K562 (cell line): ENCODE measurements around the gene RABGAP1L. TPM values are rescaled to one million over a fixed set of nuclear protein-coding genes. Genes with fewer than 3 reads are reported as not detected.

Experiments used
- CHCHD3 ChIP-seq: fragments of 250-450 bp; sonication (Bioruptor Pico); IDR thresholded peaks from 2 replicates; pipeline ENCODE4 v2.1.2; 2022; ENCODE audit warnings: mild to moderate bottlenecking
- CREBBP ChIP-seq: IDR thresholded peaks from one replicate; pipeline ENCODE4 v1.6.1; 2012; ENCODE audit warnings: low read depth, mild to moderate bottlenecking, control low read depth, inconsistent platforms, low read length
- ILF3 ChIP-seq: fragments of 450-650 bp; IDR thresholded peaks from 2 replicates; pipeline ENCODE4 v1.6.1; 2018; ENCODE audit warnings: antibody characterized with exemption, mild to moderate bottlenecking, moderate library complexity, borderline replicate concordance
- JUN ChIP-seq, 2 experiments: sonication (generic) in 1 of 2; formaldehyde crosslinking in 1 of 2; IDR thresholded peaks; 2 replicates each; pipeline versions ENCODE4 v1.6.1 to v1.8.0; 2012 to 2022; ENCODE audit warnings: borderline replicate concordance in 2 of 2, mild to moderate bottlenecking in 2 of 2, improper control_type of control experiment in 1 of 2, low read depth in 1 of 2, low read length in 1 of 2, missing genetic modification reagents in 1 of 2
- MCM3 ChIP-seq: fragments of 450-650 bp; IDR thresholded peaks from 2 replicates; pipeline ENCODE4 v1.6.1; 2016
- NFXL1 ChIP-seq: fragments of 450-650 bp; formaldehyde crosslinking; IDR thresholded peaks from 2 replicates; pipeline ENCODE4 v1.4.0; 2021; ENCODE audit warnings: mild to moderate bottlenecking
- NR3C1 ChIP-seq: sonication (generic); formaldehyde crosslinking; IDR thresholded peaks from 2 replicates; pipeline ENCODE4 v1.8.1; 2022; ENCODE audit warnings: missing genetic modification reagents
- PHF21A ChIP-seq: fragments of 450-650 bp; IDR thresholded peaks from 2 replicates; pipeline ENCODE4 v1.6.1; 2017; ENCODE audit warnings: low read depth, borderline replicate concordance
- POLR3G ChIP-seq: IDR thresholded peaks from 2 replicates; pipeline ENCODE4 v1.6.1; 2011; ENCODE audit not compliant: insufficient read length, insufficient replicate concordance; ENCODE audit errors: extremely low read depth
- SIX5 ChIP-seq, 2 experiments: IDR thresholded peaks; 2 replicates each; pipeline ENCODE4 v1.6.1; 2011; ENCODE audit warnings: low read length in 2 of 2, borderline replicate concordance in 1 of 2, low read depth in 1 of 2, mild to moderate bottlenecking in 1 of 2, moderate library complexity in 1 of 2; ENCODE audit not compliant: insufficient read depth in 1 of 2
- SRSF3 ChIP-seq: fragments of 200-400 bp; formaldehyde crosslinking; IDR thresholded peaks from 2 replicates; pipeline ENCODE4 v1.6.1; 2016; ENCODE audit warnings: mild to moderate bottlenecking, low read length, moderate library complexity; ENCODE audit not compliant: insufficient read depth
- U2AF1 ChIP-seq: fragments of 200-400 bp; formaldehyde crosslinking; optimal IDR thresholded peaks from 2 replicates; pipeline ENCODE3; 2017; ENCODE audit warnings: mild to moderate bottlenecking, low read depth, low read length, moderate library complexity
- ZEB2 ChIP-seq: fragments of 450-650 bp; IDR thresholded peaks from 2 replicates; pipeline ENCODE4 v1.6.1; 2016
- ZKSCAN1 ChIP-seq: fragments of 150-350 bp; IDR thresholded peaks from 2 replicates; pipeline ENCODE4 v1.6.1; 2016; ENCODE audit warnings: low read depth, low read length
- ZNF717 ChIP-seq: fragments of 250-450 bp; sonication (Bioruptor Pico); IDR thresholded peaks from 2 replicates; pipeline ENCODE4 v1.5.0; 2021
- polyA plus RNA-seq, 8 experiments: library from polyadenylated mRNA; depleted of rRNA in 4 of 8; stranded (reverse) in 5 of 8; unstranded in 3 of 8; fragments of >200 nt; fragmentation: Nextera tagmentation in 2 of 8; fragmentation: Illumina TruSeq in 1 of 8; extraction: Ambion mirVana in 2 of 8; extraction: Trizol in 1 of 8; gene quantifications; 2 replicates each; pipeline versions ENCODE4 v1.2.1 to v1.2.3, GENCODE V29; 2011 to 2014; ENCODE audit warnings: inconsistent platforms in 1 of 8, missing spikeins in 1 of 8
- total RNA-seq, 7 experiments: library from RNA; depleted of rRNA in 6 of 7; stranded (reverse); fragments of >200 nt in 6 of 7; fragmentation: Illumina TruSeq in 2 of 7; extraction: Trizol in 2 of 7; gene quantifications; 2 replicates each; pipeline versions ENCODE4 v1.2.1 to v1.2.3, GENCODE V29; 2011 to 2021; ENCODE audit warnings: low replicate concordance in 1 of 7
- TF ChIP-seq, protein P1 (sequence below), 2 experiments: fragments of 450-650 bp; IDR thresholded peaks; 2 replicates each; pipeline ENCODE4 v1.6.1; 2016
- TF ChIP-seq, protein P2 (sequence below): sonication (generic); formaldehyde crosslinking; IDR thresholded peaks from 2 replicates; pipeline ENCODE4 v1.8.1; 2023; ENCODE audit warnings: mild to moderate bottlenecking, missing genetic modification reagents
- TF ChIP-seq, protein P3 (sequence below): fragments of 250-450 bp; sonication (Bioruptor Pico); IDR thresholded peaks from 2 replicates; pipeline ENCODE4 v1.8.0; 2022; ENCODE audit warnings: inconsistent platforms, mild to moderate bottlenecking, moderate library complexity, borderline replicate concordance
- TF ChIP-seq, protein P4 (sequence below): fragments of 450-650 bp; formaldehyde crosslinking; IDR thresholded peaks from 2 replicates; pipeline ENCODE4 v1.4.0; 2022; ENCODE audit warnings: missing genetic modification characterization

Gene RABGAP1L
- total and polyA plus RNA-seq, 9 of the 15 experiments (the other 6 are each of a cell fraction or from before 2014, with no cell fraction given), result 16.5 to 44.9 (median 26.7) TPM

DNA sequence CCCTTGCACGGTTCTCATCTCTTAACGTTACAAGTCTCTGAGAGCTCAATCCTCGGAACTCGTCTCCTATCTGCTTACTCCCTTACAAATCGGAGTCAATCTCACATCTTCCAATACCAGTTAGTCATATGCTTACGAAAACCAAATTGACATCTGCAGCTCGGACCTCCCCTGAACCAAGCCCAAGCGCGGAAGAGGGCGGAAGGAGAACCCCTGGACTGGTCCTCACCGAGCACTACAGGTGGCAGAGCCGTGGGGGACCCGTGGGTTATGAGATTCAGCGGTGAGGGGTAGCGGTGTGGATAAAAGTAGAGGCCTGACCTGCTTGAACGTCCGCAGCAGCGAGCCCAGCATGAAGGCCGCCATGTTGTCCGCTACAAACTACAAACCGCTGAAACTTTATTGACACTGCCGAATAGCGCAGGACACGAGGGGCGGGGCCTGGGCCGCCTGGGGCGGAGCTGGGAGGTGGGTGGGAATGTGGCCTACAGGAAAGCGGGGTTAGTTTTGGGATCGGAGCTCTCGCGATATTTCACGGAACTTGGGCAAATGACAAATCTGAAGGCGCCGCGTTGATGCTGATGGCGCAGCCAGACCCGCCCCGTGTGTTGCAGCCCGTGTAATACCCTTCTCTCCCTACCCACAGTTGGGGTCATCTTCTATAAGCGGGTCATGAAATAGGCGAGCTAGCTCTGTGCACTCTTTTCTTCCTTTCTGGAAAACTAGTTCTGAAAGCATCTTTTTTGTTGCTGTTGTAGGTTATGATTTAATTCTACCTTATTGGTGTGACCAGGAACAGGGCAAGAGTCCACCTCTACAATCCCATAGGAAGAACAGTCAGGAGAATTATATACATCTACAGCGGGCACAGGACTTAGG, 864.0 kb downstream of the RABGAP1L start, which contains the start of gene MRPS14 (continued):
- TF ChIP-seq, protein P1, sequence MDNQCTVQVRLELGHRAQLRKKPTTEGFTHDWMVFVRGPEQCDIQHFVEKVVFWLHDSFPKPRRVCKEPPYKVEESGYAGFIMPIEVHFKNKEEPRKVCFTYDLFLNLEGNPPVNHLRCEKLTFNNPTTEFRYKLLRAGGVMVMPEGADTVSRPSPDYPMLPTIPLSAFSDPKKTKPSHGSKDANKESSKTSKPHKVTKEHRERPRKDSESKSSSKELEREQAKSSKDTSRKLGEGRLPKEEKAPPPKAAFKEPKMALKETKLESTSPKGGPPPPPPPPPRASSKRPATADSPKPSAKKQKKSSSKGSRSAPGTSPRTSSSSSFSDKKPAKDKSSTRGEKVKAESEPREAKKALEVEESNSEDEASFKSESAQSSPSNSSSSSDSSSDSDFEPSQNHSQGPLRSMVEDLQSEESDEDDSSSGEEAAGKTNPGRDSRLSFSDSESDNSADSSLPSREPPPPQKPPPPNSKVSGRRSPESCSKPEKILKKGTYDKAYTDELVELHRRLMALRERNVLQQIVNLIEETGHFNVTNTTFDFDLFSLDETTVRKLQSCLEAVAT (IDR thresholded peaks at IDR 0.05), result peak; percentile 57 to 72; a peak in 3 of 4 replicates
- TF ChIP-seq ZEB2, result no peak
- TF ChIP-seq JUN (IDR thresholded peaks at IDR 0.05; ENCODE audit: borderline replicate concordance, low read depth, low read length), result peak; percentile 48
- no peak for TF ChIP-seq JUN (CRISPR knock-in tag; IDR thresholded peaks at IDR 0.05; ENCODE audit: borderline replicate concordance)
- no peak for TF ChIP-seq U2AF1
- TF ChIP-seq NFXL1 (CRISPR knock-in tag), result no peak
- TF ChIP-seq, protein P2, sequence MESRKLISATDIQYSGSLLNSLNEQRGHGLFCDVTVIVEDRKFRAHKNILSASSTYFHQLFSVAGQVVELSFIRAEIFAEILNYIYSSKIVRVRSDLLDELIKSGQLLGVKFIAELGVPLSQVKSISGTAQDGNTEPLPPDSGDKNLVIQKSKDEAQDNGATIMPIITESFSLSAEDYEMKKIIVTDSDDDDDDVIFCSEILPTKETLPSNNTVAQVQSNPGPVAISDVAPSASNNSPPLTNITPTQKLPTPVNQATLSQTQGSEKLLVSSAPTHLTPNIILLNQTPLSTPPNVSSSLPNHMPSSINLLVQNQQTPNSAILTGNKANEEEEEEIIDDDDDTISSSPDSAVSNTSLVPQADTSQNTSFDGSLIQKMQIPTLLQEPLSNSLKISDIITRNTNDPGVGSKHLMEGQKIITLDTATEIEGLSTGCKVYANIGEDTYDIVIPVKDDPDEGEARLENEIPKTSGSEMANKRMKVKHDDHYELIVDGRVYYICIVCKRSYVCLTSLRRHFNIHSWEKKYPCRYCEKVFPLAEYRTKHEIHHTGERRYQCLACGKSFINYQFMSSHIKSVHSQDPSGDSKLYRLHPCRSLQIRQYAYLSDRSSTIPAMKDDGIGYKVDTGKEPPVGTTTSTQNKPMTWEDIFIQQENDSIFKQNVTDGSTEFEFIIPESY (CRISPR knock-in tag), result peak; percentile 60; the same call in 1 of the 2 replicates
- peak in 1 of 2 experiments; percentile 54; a peak in 1 of 4 replicates for TF ChIP-seq SIX5 (IDR thresholded peaks at IDR 0.05; ENCODE audit: borderline replicate concordance in 1 of 2, insufficient read depth in 1 of 2, low read depth in 1 of 2, low read length in 2 of 2)
- no peak for TF ChIP-seq ZNF717 (CRISPR knock-in tag)
- TF ChIP-seq POLR3G, result no peak
- TF ChIP-seq SRSF3, result no peak
- no peak for TF ChIP-seq ILF3
- TF ChIP-seq ZKSCAN1, result peak; percentile 98
- no peak for TF ChIP-seq MCM3
- no peak for TF ChIP-seq NR3C1 (CRISPR knock-in tag)
- TF ChIP-seq CHCHD3 (CRISPR knock-in tag), result no peak
- TF ChIP-seq, protein P3, sequence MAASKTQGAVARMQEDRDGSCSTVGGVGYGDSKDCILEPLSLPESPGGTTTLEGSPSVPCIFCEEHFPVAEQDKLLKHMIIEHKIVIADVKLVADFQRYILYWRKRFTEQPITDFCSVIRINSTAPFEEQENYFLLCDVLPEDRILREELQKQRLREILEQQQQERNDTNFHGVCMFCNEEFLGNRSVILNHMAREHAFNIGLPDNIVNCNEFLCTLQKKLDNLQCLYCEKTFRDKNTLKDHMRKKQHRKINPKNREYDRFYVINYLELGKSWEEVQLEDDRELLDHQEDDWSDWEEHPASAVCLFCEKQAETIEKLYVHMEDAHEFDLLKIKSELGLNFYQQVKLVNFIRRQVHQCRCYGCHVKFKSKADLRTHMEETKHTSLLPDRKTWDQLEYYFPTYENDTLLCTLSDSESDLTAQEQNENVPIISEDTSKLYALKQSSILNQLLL (CRISPR knock-in tag), result no peak
- no peak for TF ChIP-seq CREBBP
- TF ChIP-seq, protein P4, sequence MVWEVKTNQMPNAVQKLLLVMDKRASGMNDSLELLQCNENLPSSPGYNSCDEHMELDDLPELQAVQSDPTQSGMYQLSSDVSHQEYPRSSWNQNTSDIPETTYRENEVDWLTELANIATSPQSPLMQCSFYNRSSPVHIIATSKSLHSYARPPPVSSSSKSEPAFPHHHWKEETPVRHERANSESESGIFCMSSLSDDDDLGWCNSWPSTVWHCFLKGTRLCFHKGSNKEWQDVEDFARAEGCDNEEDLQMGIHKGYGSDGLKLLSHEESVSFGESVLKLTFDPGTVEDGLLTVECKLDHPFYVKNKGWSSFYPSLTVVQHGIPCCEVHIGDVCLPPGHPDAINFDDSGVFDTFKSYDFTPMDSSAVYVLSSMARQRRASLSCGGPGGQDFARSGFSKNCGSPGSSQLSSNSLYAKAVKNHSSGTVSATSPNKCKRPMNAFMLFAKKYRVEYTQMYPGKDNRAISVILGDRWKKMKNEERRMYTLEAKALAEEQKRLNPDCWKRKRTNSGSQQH (CRISPR knock-in tag), result no peak
- no peak for TF ChIP-seq PHF21A
